SU-DHL-6 (cell line): Measurements from ENCODE around the gene FAM177A1.

Source experiments
- H2AFZ ChIP-seq: fragments of 200-600 bp; sonication (generic); 2 replicates; pipeline ENCODE4 v1.6.1; 2014; ENCODE audit warnings: low read depth, mild to moderate bottlenecking, moderate library complexity, mixed read lengths, antibody characterized with exemption, low read length; ENCODE audit not compliant: severe bottlenecking
- H3F3A ChIP-seq: fragments of 200-600 bp; shearing (Covaris generic); 2 replicates; pipeline ENCODE4 v1.6.0; 2016; ENCODE audit warnings: antibody characterized with exemption, mild to moderate bottlenecking; ENCODE audit not compliant: insufficient read depth
- H3K27ac ChIP-seq: fragments of 200-600 bp; sonication (generic); 2 replicates; pipeline ENCODE4 v1.5.1; 2016; ENCODE audit warnings: low read depth, mild to moderate bottlenecking, low read length, moderate library complexity, mixed read lengths
- H3K27me3 ChIP-seq: fragments of 200-600 bp; sonication (generic), shearing (Covaris generic); 2 replicates; pipeline ENCODE4 v1.6.0; 2014; ENCODE audit warnings: mild to moderate bottlenecking, low read length
- H3K36me3 ChIP-seq: fragments of 200-600 bp; sonication (generic); 2 replicates; pipeline ENCODE4 v1.6.1; 2014; ENCODE audit warnings: mild to moderate bottlenecking, low read length, mixed read lengths
- H3K4me2 ChIP-seq: fragments of 300-600, 200-600 bp; shearing (Covaris generic), sonication (generic); 2 replicates; pipeline ENCODE4 v1.6.0; 2014; ENCODE audit warnings: low read length, low read depth, mild to moderate bottlenecking; ENCODE audit not compliant: poor library complexity, severe bottlenecking
- H3K4me3 ChIP-seq: fragments of 200-600 bp; sonication (generic); 2 replicates; pipeline ENCODE4 v1.5.1; 2014; ENCODE audit warnings: antibody characterized with exemption, low read length, mild to moderate bottlenecking, mixed read lengths; ENCODE audit not compliant: insufficient read depth, poor library complexity, severe bottlenecking
- H3K79me2 ChIP-seq: fragments of 200-600 bp; sonication (generic); 2 replicates; pipeline ENCODE4 v1.6.1; 2014; ENCODE audit warnings: mild to moderate bottlenecking, low read length, moderate library complexity; ENCODE audit not compliant: insufficient read depth
- H3K9ac ChIP-seq: fragments of 200-600 bp; sonication (generic); 2 replicates; pipeline ENCODE4 v1.7.0; 2014; ENCODE audit warnings: mild to moderate bottlenecking, low read length
- H3K9me2 ChIP-seq: fragments of 200-600 bp; sonication (generic); replicated peaks from 2 replicates; pipeline ENCODE4 v1.6.1; 2014; ENCODE audit warnings: low read length; ENCODE audit not compliant: insufficient read depth
- H3K9me3 ChIP-seq: fragments of 200-600 bp; sonication (generic); 2 replicates; pipeline ENCODE4 v1.6.1; 2014; ENCODE audit warnings: low read length, mixed read lengths; ENCODE audit not compliant: insufficient read depth
- H4K20me1 ChIP-seq: fragments of 200-600 bp; sonication (generic); 2 replicates; pipeline ENCODE4 v1.6.1; 2014; ENCODE audit warnings: low read depth, mild to moderate bottlenecking, antibody characterized with exemption, low read length, moderate library complexity, mixed read lengths
- EZH2phosphoT487 ChIP-seq: fragments of 200-600 bp; sonication (generic), shearing (Covaris generic); conservative IDR thresholded peaks from 2 replicates; pipeline ENCODE4 v1.6.1; 2018; ENCODE audit warnings: mild to moderate bottlenecking, antibody characterized with exemption, low read length, moderate library complexity, mixed read lengths
- TF ChIP-seq, protein P1 (sequence below): fragments of 200-600 bp; sonication (generic); IDR thresholded peaks from one replicate; pipeline ENCODE4 v1.5.1; 2017; ENCODE audit warnings: antibody characterized with exemption, mild to moderate bottlenecking, low read length, moderate library complexity; ENCODE audit not compliant: insufficient read depth, poor library complexity, severe bottlenecking

The FAM177A1 gene

GRCh38 chr14:35020713-35021112 is 25.4 kb upstream of the FAM177A1 start:
- H3K9me2 ChIP-seq: no peaks in the 10 kb centered on the region
- no peaks in the 10 kb centered on the region for H4K20me1 ChIP-seq
- TF ChIP-seq EZH2phosphoT487: no peak
- TF ChIP-seq, protein P1, sequence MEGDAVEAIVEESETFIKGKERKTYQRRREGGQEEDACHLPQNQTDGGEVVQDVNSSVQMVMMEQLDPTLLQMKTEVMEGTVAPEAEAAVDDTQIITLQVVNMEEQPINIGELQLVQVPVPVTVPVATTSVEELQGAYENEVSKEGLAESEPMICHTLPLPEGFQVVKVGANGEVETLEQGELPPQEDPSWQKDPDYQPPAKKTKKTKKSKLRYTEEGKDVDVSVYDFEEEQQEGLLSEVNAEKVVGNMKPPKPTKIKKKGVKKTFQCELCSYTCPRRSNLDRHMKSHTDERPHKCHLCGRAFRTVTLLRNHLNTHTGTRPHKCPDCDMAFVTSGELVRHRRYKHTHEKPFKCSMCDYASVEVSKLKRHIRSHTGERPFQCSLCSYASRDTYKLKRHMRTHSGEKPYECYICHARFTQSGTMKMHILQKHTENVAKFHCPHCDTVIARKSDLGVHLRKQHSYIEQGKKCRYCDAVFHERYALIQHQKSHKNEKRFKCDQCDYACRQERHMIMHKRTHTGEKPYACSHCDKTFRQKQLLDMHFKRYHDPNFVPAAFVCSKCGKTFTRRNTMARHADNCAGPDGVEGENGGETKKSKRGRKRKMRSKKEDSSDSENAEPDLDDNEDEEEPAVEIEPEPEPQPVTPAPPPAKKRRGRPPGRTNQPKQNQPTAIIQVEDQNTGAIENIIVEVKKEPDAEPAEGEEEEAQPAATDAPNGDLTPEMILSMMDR: no peak
- H3K27me3 ChIP-seq: no peaks in the 10 kb centered on the region
- no peak overlapping the region for H3K9ac ChIP-seq
- no peak overlapping the region for H3K4me2 ChIP-seq
- H3K27ac ChIP-seq: no peak overlapping the region
- no peak overlapping the region for H3K4me3 ChIP-seq
- H2AFZ ChIP-seq: no peak overlapping the region
- peaks cover 35% of the 10 kb centered on the region; the same call in 1 of the 2 replicates for H3K36me3 ChIP-seq
- no peaks in the 10 kb centered on the region for H3K79me2 ChIP-seq
- H3K9me3 ChIP-seq: no peaks in the 10 kb centered on the region
- no peaks in the 10 kb centered on the region for H3F3A ChIP-seq

- no peaks in the 10 kb centered on the region for H3K79me2 ChIP-seq
- no peak for TF ChIP-seq EZH2phosphoT487
- TF ChIP-seq, protein P1: no peak
- H3K9ac ChIP-seq: no peak overlapping the region
- H3K27ac ChIP-seq: no peak overlapping the region
- peaks cover 21% of the 10 kb centered on the region for H3K36me3 ChIP-seq
- no peaks in the 10 kb centered on the region; the same call in 1 of the 2 replicates for H3K9me3 ChIP-seq
- no peaks in the 10 kb centered on the region for H3K27me3 ChIP-seq
- no peaks in the 10 kb centered on the region for H3F3A ChIP-seq
- no peak overlapping the region for H3K4me2 ChIP-seq
- H3K4me3 ChIP-seq: no peak overlapping the region
- no peaks in the 10 kb centered on the region for H3K9me2 ChIP-seq
- no peak overlapping the region for H2AFZ ChIP-seq
- no peaks in the 10 kb centered on the region for H4K20me1 ChIP-seq
Measured at GRCh38 chr14:35028435-35028834, 17.6 kb upstream of the FAM177A1 start.

DNA sequence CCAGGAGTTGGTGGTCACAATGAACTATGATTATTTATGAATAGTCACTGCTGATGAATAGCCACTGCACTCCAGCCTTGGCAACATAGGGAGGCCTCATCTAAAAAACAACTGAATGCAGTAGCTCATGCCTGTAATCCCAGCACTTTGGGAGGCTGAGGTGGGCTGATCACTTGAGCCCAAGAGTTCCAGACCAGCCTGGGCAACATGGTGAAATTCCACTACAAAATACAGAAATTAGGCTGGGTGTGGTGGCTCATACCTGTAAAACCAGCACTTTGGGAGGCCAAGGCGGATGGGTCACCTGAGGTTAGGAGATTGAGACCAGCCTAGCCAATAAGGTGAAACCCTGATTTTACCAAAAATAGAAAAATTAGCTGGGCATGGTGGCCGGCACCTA is 13.5 kb upstream of the FAM177A1 start:
- H3F3A ChIP-seq: no peaks in the 10 kb centered on the region
- H3K27me3 ChIP-seq: no peaks in the 10 kb centered on the region
- H3K4me2 ChIP-seq: no peak overlapping the region
- peaks cover 7% of the 10 kb centered on the region; the same call in 1 of the 2 replicates for H3K9me3 ChIP-seq
- H3K9ac ChIP-seq: no peak overlapping the region
- no peaks in the 10 kb centered on the region for H4K20me1 ChIP-seq
- H3K9me2 ChIP-seq: no peaks in the 10 kb centered on the region
- no peak overlapping the region for H2AFZ ChIP-seq
- H3K4me3 ChIP-seq: no peak overlapping the region
- H3K36me3 ChIP-seq: peaks cover 23% of the 10 kb centered on the region
- H3K79me2 ChIP-seq: no peaks in the 10 kb centered on the region
- no peak for TF ChIP-seq EZH2phosphoT487
- TF ChIP-seq, protein P1: no peak
- H3K27ac ChIP-seq: no peak overlapping the region
